DND-41 (cell line): ENCODE measurements around the gene ECSIT.

Experiments used
- EZH2 ChIP-seq: IDR thresholded peaks from 3 replicates; pipeline ENCODE4 v1.6.1; 2012; ENCODE audit warnings: borderline replicate concordance, low read depth, mild to moderate bottlenecking, moderate library complexity, low read length, inconsistent platforms; ENCODE audit not compliant: severe bottlenecking
- TF ChIP-seq, protein P1 (sequence below): IDR thresholded peaks from 2 replicates; pipeline ENCODE4 v1.5.1; 2012; ENCODE audit warnings: borderline replicate concordance, low read length, moderate library complexity, mild to moderate bottlenecking; ENCODE audit not compliant: poor library complexity, severe bottlenecking; ENCODE audit errors: extremely low read depth

DNA sequence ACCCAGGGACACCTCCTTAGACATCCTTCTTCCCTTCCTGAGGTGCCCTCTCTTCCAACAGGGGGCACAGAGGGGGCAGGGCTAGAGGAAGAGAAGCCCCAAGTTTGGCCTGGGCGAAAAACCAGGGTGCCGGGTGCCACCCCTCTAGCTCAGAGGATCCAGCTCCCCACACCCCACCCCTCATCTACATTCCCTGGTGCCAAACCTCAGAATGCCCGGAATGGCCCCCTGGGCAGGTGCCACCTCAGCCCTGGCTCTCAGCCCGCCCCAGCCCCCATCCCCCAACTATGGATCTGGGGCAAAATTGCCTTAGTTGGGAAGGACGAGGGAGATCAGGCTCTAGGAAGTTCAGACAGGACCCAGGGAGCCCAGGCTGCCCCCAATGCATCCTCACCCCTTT, 11.7 kb upstream of the ECSIT start:
- TF ChIP-seq, protein P1, sequence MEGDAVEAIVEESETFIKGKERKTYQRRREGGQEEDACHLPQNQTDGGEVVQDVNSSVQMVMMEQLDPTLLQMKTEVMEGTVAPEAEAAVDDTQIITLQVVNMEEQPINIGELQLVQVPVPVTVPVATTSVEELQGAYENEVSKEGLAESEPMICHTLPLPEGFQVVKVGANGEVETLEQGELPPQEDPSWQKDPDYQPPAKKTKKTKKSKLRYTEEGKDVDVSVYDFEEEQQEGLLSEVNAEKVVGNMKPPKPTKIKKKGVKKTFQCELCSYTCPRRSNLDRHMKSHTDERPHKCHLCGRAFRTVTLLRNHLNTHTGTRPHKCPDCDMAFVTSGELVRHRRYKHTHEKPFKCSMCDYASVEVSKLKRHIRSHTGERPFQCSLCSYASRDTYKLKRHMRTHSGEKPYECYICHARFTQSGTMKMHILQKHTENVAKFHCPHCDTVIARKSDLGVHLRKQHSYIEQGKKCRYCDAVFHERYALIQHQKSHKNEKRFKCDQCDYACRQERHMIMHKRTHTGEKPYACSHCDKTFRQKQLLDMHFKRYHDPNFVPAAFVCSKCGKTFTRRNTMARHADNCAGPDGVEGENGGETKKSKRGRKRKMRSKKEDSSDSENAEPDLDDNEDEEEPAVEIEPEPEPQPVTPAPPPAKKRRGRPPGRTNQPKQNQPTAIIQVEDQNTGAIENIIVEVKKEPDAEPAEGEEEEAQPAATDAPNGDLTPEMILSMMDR, result no peak
- no peak for TF ChIP-seq EZH2
